Memory B cell (primary cell): ENCODE data around the gene SLCO2A1.
A peak's percentile ranks its signal among the peaks of the same experiment; 100 is the strongest.

ENCODE experiments used
- ATAC-seq: fragments of 150-1000 bp; cut with Tn5 transposase; 2 replicates; pipeline ENCODE4 v1.10.0; 2021; ENCODE audit warnings: low read depth, mild to moderate bottlenecking, moderate library complexity
- DNase-seq, 2 donors: peaks; one replicate each; pipeline ENCODE4 v3.0.0; 2022; ENCODE audit warnings: low spot score in 2 of 2
- H3K27ac Mint-ChIP-seq: one replicate; pipeline ENCODE4 v1.8.0; 2022; ENCODE audit warnings: mild to moderate bottlenecking, moderate library complexity, mixed read lengths
- H3K27me3 Mint-ChIP-seq: one replicate; pipeline ENCODE4 v1.8.0; 2022; ENCODE audit warnings: mixed read lengths
- H3K36me3 Mint-ChIP-seq: one replicate; pipeline ENCODE4 v1.8.0; 2022; ENCODE audit warnings: mild to moderate bottlenecking, mixed read lengths
- H3K4me1 Mint-ChIP-seq: one replicate; pipeline ENCODE4 v1.8.0; 2022; ENCODE audit warnings: mixed read lengths
- H3K4me3 Mint-ChIP-seq: one replicate; pipeline ENCODE4 v1.8.0; 2022; ENCODE audit warnings: mild to moderate bottlenecking, moderate library complexity, mixed read lengths
- H3K9me3 Mint-ChIP-seq: one replicate; pipeline ENCODE4 v1.8.0; 2022; ENCODE audit warnings: mixed read lengths

The SLCO2A1 gene

DNA sequence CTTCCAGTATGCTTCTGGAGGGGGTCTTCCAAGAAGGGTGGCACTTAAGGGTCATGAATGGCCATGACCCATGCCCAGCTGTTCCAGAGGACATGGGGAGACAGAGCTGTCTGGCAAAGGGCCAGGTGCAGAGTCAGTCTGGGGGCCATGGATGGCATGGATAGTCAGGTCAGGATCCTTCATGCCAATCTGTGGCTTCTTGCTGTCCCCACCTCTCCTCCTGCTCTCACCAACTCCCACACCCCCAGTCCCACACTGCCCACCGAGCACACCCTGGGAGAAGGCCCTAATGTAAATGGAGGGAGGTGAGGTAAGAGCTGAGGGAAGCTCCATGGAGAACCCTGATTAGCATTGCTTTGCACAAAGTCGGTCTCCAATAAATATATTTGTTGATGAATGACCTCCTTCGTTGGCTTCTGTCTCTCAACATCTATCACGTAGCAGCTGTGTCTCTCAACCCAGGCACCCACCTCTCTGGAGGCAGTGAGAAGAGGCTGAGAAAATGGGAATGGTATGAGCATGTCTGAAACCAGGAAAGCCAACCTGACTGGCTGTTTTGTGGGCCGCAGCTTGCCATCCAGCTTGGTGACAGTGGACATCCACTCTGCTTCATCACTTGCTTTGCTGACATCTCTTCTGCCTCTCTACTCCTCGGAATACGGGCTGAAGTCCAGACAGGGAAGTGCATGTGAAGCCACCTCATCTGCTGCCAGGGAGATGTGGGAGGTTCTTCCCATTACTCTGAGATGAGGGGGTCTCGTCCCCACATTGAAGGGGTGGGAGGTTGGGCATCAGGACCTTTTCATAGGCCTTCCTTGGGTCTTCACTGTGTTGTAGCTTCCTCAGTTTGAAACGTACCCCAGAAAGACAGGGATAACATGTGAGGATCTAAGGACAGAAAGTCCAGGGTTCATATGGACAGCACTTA lies 96.4 kb downstream of the SLCO2A1 start:
- Mint-ChIP-seq H3K36me3 (no peaks in the 10 kb centered on the region), H3K27ac (no peak overlapping the region), H3K4me3 (no peak overlapping the region), H3K9me3 (no peaks in the 10 kb centered on the region), H3K4me1 (peaks cover 2% of the 10 kb centered on the region), H3K27me3 (peaks cover 8% of the 10 kb centered on the region)
- DNase-seq (no peak), ATAC-seq (no peak)

GRCh38 chr3:133932009-133932408 lies 97.7 kb downstream of the SLCO2A1 start:
- DNase-seq: no peak
- Mint-ChIP-seq H3K4me3 (no peak overlapping the region), H3K9me3 (no peaks in the 10 kb centered on the region), H3K4me1 (peaks cover 9% of the 10 kb centered on the region), H3K27ac (no peak overlapping the region), H3K36me3 (no peaks in the 10 kb centered on the region), H3K27me3 (peaks cover 12% of the 10 kb centered on the region)
- no peak for ATAC-seq

- ATAC-seq (no peak), DNase-seq (no peak)
- H3K27me3 Mint-ChIP-seq: peaks cover 17% of the 10 kb centered on the region
- no peak overlapping the region for H3K4me3 Mint-ChIP-seq
- H3K27ac Mint-ChIP-seq: no peak overlapping the region
- peaks cover 9% of the 10 kb centered on the region for H3K4me1 Mint-ChIP-seq
- no peaks in the 10 kb centered on the region for H3K36me3 Mint-ChIP-seq
- H3K9me3 Mint-ChIP-seq: no peaks in the 10 kb centered on the region
These were observed 98.6 kb downstream of the SLCO2A1 start for GRCh38 chr3:133931084-133931483.

- ATAC-seq: no peak
- H3K9me3 Mint-ChIP-seq: no peaks in the 10 kb centered on the region
- no peak overlapping the region for H3K4me3 Mint-ChIP-seq
These were observed 99.3 kb downstream of the SLCO2A1 start for GRCh38 chr3:133930341-133930933.

GRCh38 chr3:133928903-133929607 lies 100.7 kb downstream of the SLCO2A1 start:
- no peaks in the 10 kb centered on the region for H3K36me3 Mint-ChIP-seq

More at GRCh38 chr3:133930341-133930933, 99.3 kb downstream of the SLCO2A1 start:
- no peak for DNase-seq
- Mint-ChIP-seq H3K27me3 (peaks cover 15% of the 10 kb centered on the region), H3K27ac (no peak overlapping the region), H3K36me3 (no peaks in the 10 kb centered on the region), H3K4me1 (peaks cover 9% of the 10 kb centered on the region)

GRCh38 chr3:133928136-133928893 lies 101.4 kb downstream of the SLCO2A1 start:
- ATAC-seq: no peak

More at GRCh38 chr3:133928903-133929607, 100.7 kb downstream of the SLCO2A1 start:
- H3K27ac Mint-ChIP-seq: no peak overlapping the region
- H3K27me3 Mint-ChIP-seq: peaks cover 15% of the 10 kb centered on the region
- ATAC-seq (no peak), DNase-seq (no peak)
- no peak overlapping the region for H3K4me3 Mint-ChIP-seq
- no peaks in the 10 kb centered on the region for H3K9me3 Mint-ChIP-seq
- peaks cover 7% of the 10 kb centered on the region for H3K4me1 Mint-ChIP-seq

GRCh38 chr3:133927540-133928066 lies 102.1 kb downstream of the SLCO2A1 start:
- ATAC-seq: peak; percentile 97
- Mint-ChIP-seq H3K4me3 (peak overlapping the region; percentile 84), H3K9me3 (no peaks in the 10 kb centered on the region), H3K27ac (no peak overlapping the region), H3K4me1 (peaks cover 7% of the 10 kb centered on the region), H3K36me3 (no peaks in the 10 kb centered on the region), H3K27me3 (peaks cover 15% of the 10 kb centered on the region)
- DNase-seq: peak; percentile 85 to 91

More at GRCh38 chr3:133928136-133928893, 101.4 kb downstream of the SLCO2A1 start:
- Mint-ChIP-seq H3K9me3 (no peaks in the 10 kb centered on the region), H3K4me1 (peaks cover 7% of the 10 kb centered on the region), H3K4me3 (peak overlapping the region; percentile 59), H3K27me3 (peaks cover 15% of the 10 kb centered on the region), H3K36me3 (no peaks in the 10 kb centered on the region), H3K27ac (no peak overlapping the region)
- no peak for DNase-seq

- Mint-ChIP-seq H3K4me3 (peak overlapping the region; percentile 84), H3K9me3 (no peaks in the 10 kb centered on the region), H3K27ac (peak overlapping the region; percentile 67), H3K36me3 (no peaks in the 10 kb centered on the region), H3K4me1 (peaks cover 7% of the 10 kb centered on the region), H3K27me3 (peaks cover 15% of the 10 kb centered on the region)
- ATAC-seq: no peak
- DNase-seq: no peak
These were observed 102.8 kb downstream of the SLCO2A1 start for GRCh38 chr3:133926736-133927539.

DNA sequence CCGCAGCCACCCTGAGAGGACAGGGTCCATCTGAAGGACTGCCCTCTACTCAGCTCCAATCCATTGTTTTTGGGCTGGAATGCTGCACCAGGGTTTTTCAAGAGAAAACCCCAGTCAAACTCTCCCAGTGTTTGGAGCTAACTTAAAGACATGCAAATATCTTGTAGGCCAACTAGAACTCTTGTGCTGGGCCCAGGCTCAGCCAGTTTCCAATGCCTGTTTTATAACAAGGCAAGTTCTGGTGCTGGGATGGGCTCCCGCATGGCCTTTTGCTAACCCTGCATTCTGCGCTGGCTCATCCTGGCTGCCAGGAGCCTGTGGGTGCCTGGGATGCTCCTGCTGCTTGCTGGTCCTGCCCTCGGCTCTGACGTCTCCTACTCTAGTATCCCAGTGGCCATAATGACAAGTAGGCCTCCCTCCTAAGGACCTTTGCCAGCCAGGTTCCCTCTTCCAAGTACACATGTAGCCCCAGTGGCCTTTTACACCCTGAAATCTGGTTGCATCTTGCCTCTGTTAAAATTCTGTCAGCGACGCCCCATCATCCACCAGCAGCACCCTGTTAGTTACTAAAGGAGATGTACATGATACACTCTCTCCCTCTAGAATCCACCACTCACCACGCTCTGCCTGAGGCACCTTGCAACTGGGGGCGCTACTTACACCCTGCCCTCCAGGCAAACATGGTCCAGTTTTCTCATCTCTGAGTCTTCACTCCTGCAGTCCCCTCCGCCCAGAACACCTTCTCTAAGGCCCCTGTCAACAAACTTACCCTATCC lies 103.6 kb downstream of the SLCO2A1 start:
- H3K4me3 Mint-ChIP-seq: no peak overlapping the region

DNA sequence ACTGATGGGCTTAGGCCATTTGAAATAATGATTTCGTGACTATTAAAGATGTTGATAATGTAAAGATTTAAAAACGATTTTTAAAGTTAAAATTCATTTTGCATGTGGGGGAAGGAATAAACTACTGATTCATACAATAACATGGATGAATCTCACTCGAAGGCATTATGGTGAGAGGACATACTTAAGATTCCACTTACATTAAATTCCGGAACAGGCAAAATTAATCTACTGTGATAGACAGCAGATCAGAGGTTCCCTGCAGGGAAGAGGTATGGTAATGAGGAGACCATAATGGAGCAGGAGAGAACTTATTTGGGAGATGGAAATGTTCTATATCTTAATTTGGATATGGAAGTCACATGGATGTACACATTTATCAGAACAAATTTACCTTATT lies 105.7 kb downstream of the SLCO2A1 start:
- no peak overlapping the region for H3K27ac Mint-ChIP-seq
- no peak overlapping the region for H3K4me3 Mint-ChIP-seq
- no peaks in the 10 kb centered on the region for H3K9me3 Mint-ChIP-seq
- DNase-seq (no peak), ATAC-seq (no peak)
- no peaks in the 10 kb centered on the region for H3K36me3 Mint-ChIP-seq
- H3K27me3 Mint-ChIP-seq: peaks cover 13% of the 10 kb centered on the region
- H3K4me1 Mint-ChIP-seq: peaks cover 7% of the 10 kb centered on the region

More for the DNA sequence above, 103.6 kb downstream of the SLCO2A1 start:
- Mint-ChIP-seq H3K9me3 (no peaks in the 10 kb centered on the region), H3K36me3 (no peaks in the 10 kb centered on the region), H3K4me1 (peaks cover 7% of the 10 kb centered on the region), H3K27ac (peak overlapping the region; percentile 67), H3K27me3 (peaks cover 17% of the 10 kb centered on the region)
- ATAC-seq: no peak
- DNase-seq: no peak

GRCh38 chr3:133921592-133921991 lies 108.1 kb downstream of the SLCO2A1 start:
- no peak overlapping the region for H3K27ac Mint-ChIP-seq
- no peaks in the 10 kb centered on the region for H3K4me1 Mint-ChIP-seq
- peaks cover 4% of the 10 kb centered on the region for H3K9me3 Mint-ChIP-seq
- no peak overlapping the region for H3K4me3 Mint-ChIP-seq
- ATAC-seq (no peak), DNase-seq (no peak)
- H3K27me3 Mint-ChIP-seq: peaks cover 12% of the 10 kb centered on the region
- H3K36me3 Mint-ChIP-seq: no peaks in the 10 kb centered on the region

GRCh38 chr3:133917144-133917543 lies 112.6 kb downstream of the SLCO2A1 start:
- H3K27ac Mint-ChIP-seq: no peak overlapping the region
- no peak for ATAC-seq
- peaks cover 4% of the 10 kb centered on the region for H3K9me3 Mint-ChIP-seq
- DNase-seq: no peak
- H3K4me1 Mint-ChIP-seq: no peaks in the 10 kb centered on the region
- no peak overlapping the region for H3K4me3 Mint-ChIP-seq
- no peaks in the 10 kb centered on the region for H3K36me3 Mint-ChIP-seq
- H3K27me3 Mint-ChIP-seq: peaks cover 9% of the 10 kb centered on the region
